Left hindlimb (tissue), 1 donor: ENCODE results near the gene DAPP1.
"Not testable (repeated sequence)": the region's sequence is repeated elsewhere in the genome, so short reads cannot be mapped to it uniquely, and the experiment has no call there.

Source experiments
- DNase-seq: peaks from one replicate; pipeline ENCODE4 v3.0.0-alpha.2; 2018

DAPP1 gene

GRCh38 chr4:99825272-99825671, 8.6 kb downstream of the DAPP1 start:
- no peak for DNase-seq

- no peak for DNase-seq
Observed at GRCh38 chr4:99826016-99826415, 9.4 kb downstream of the DAPP1 start.

DNA sequence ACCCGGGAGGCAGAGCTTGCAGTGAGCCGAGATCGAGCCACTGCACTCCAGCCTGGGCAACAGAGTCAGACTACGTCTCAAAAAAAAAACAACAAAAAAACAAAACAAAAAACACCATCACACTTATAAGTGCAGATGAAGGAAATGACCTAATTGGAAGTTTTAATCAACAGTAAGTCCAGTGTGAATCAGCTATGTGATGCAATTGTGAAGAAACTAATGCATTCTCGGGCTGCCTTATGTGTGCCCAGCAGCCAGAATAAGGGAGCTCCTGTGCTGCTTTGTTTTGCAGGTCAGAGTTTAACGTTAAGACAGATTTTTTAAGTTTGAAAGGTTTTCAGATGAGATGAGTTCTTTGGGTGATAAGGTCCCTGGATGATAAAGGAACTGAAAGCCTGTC, 10.8 kb downstream of the DAPP1 start:
- no peak for DNase-seq

- no peak for DNase-seq
Observed at GRCh38 chr4:99827857-99828256, 11.2 kb downstream of the DAPP1 start.

DNA sequence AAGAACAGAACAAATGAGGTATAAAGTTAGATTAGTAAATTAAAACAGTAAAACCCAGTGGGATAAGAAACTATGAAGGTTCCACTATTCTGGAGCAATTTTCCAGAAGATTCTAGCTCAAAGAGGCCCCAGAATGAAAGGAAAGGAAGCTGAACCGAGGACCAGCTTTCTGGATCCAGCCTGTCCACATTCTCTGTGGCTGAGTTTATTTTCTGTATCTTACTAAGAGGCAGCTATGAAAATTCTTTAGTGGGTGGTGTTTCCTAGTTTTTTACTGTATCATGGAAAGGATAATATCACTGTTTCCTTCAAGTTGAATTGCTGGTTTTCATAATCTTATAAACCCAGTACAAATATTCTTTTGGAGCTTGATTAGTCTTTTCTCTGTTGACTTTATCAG, 11.8 kb downstream of the DAPP1 start:
- no peak for DNase-seq

DNA sequence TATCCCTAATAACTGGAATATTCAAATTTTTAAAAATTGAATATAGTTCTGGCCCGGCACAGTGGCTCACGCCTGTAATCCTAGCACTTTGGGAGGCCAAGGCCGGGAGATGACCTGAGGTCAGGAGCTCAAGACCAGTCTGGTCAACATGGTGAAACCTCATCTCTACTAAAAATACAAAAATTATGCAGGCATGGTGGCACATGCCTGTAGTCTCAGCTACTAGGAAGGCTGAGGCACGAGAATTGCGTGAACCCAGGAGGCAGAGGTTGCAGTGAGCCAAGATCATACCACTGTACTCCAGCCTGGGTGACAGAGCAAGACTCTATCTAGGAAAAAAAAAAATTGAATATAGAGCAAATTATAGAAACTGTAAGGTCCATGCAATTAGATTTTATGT, 13.4 kb downstream of the DAPP1 start:
- DNase-seq: not testable (repeated sequence)

GRCh38 chr4:99832321-99832720, 15.7 kb downstream of the DAPP1 start:
- DNase-seq: no peak

DNA sequence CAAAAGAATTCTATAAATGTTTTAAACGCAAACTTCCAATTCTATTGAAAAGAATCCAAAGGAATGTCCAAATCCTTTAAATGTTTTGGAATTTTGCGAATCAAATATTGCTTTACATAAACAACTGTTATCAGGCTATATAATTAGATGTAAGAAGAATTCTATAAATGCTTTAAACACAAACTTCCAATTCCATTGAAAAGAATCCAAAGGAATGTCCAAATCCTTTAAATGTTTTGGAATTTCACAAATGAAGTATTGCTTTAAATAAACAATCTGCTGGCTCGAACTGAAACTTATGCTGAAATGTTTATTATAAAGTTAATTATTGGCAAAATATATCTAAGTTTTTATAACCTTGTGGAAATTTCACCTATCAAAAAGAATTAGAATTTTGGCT, 16.1 kb downstream of the DAPP1 start:
- DNase-seq: no peak

GRCh38 chr4:99833756-99834155, 17.1 kb downstream of the DAPP1 start:
- no peak for DNase-seq

- DNase-seq: no peak
Observed at GRCh38 chr4:99834569-99834968, 17.9 kb downstream of the DAPP1 start.

DNA sequence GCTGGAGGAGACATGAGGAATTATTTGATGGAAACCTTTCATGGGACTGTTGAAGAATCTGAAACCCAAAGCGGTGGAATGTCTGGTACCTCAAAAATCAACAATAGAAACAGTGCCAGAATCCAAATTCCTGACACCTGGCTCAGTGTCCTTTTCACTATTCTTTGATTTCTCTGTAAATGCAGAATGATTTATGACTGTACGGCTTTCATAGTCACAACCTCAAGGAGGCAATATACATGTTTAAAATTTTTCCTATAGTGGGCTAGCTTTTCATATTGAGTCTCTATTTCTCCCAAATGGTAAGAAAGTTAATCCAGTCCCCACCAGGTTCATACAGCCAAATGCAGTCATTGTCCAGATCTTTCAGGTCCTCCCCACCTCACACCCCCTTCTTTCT, 19.3 kb downstream of the DAPP1 start:
- DNase-seq: no peak

- no peak for DNase-seq
Observed at GRCh38 chr4:99838927-99839326, 22.3 kb downstream of the DAPP1 start.

DNA sequence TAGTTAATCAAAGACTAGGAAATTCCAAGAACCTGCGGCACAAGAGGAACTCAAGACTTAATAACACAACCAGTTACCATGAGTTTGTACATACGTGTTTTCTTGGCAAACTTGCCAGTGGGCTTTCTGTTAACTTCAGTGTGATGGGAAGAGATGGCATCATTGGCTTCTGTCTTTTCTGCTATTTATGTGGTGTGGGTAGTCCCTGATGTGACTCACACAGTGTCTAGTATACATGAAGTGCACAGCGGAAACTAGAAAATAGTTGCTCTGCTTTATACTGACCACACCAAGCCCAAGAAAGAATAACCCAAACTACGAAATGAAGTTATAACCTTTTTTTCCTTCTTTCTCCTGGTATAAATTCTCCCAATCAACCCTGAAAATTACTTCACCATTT, 24.5 kb downstream of the DAPP1 start:
- DNase-seq: no peak

- DNase-seq: no peak
Observed at GRCh38 chr4:99843413-99843812, 26.8 kb downstream of the DAPP1 start.

- no peak for DNase-seq
Observed at GRCh38 chr4:99844048-99844447, 27.4 kb downstream of the DAPP1 start.

GRCh38 chr4:99845179-99845578, 28.6 kb downstream of the DAPP1 start:
- no peak for DNase-seq

DNA sequence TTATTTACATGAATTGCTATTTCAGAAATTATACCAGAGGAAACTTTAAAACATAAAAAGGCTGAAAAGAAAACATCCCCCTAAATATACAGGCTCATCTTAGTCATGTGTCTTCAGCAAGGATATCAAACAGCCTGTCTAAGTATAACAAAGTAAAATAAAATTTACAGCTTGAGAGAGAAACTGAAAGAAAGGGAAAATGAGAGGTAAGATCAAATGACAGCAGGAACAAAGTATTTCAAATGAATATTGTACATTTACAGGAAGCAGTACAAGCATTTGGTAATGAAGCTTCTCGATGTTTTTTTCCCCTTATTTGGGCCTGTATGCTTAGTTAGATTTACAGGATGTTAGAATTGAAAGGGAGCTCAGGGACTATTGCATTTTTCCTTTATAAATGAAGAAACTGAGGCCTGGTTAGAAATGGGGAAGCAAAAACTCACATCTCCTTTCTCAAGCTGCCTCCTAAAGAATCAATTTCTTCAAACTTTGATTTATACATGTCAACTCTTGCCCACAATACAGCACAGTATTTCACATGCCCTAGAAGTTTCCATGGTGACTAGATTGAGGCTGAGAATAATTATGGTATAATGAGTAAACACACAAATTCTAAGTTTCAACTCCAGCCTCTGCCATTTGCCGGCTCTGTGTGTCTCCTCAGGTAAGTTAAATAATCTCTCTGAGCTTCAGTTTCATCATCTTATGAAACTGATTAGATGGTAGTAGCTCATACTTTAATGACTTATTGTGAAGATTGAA, 29.3 kb downstream of the DAPP1 start:
- no peak for DNase-seq

GRCh38 chr4:99846891-99847290, 30.3 kb downstream of the DAPP1 start:
- no peak for DNase-seq

DNA sequence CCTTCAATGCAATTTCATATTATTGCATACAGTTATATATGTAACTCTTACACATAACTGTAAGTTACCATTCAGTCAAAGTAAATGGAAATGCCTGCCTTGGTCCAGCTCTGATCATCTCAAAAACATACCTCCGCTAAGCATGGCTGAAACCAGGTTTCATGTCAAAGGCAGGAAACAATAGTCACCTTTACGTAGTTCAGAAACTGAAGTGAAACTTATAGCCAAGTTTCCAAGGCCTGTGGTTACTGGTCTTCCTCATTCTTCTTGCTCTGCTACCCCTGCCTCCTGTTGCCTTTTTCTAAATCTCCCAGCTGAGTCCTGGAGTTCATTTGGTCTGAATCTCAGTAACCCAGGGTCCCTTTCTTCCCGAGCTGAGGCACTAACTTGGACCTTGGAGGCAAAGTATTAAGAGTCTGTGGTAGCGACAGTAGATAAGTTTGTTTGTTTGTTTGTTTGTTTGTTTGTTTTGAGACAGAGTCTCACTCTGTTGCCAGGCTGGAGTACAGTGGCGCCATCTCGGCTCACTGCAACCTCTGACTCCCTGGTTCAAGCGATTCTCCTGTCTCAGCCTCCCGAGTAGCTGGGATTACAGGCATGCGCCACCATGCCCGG, 30.8 kb downstream of the DAPP1 start:
- DNase-seq: no peak

DNA sequence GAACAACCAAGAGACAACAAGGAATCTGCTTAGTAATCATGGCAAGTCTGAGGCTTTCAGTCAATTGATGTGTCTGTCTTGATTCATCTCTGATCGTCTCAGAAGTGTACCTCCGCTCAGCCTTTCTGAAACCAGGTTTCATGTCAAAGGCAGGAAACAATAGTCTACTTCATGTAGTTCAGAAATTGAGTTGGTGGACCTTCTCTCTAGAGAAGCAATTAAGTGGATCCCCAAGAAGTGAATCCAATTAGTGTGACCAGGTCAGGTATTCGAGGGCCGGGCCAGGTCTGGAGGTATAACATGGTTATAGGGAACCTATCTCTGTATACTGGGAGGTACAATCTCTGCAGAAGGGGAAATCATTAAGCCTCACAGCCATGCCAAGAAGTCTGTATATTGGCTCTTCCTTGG, 32.0 kb downstream of the DAPP1 start:
- no peak for DNase-seq

GRCh38 chr4:99852199-99852749, 35.6 kb downstream of the DAPP1 start:
- DNase-seq: no peak

DNA sequence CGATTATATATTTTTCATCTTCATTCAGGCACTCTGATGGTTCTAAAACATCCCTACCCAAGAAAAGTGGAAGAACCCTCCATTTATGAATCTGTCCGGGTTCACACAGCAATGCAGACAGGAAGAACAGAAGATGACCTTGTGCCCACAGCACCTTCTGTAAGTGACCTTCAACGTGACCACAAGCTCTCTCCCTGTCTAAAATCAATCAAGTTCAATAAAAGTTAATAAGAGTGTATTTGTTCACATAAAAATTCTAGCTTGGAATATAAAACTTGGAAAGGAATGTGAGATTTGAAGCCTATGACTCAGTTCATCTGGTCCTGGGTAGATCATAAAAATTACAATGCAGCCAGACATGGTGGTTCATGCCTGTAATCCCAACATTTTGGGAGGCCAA, 36.6 kb downstream of the DAPP1 start:
- DNase-seq: no peak

GRCh38 chr4:99853999-99854398, 37.4 kb downstream of the DAPP1 start:
- no peak for DNase-seq

- DNase-seq: no peak
Observed at GRCh38 chr4:99855678-99856077, 39.1 kb downstream of the DAPP1 start.

DNA sequence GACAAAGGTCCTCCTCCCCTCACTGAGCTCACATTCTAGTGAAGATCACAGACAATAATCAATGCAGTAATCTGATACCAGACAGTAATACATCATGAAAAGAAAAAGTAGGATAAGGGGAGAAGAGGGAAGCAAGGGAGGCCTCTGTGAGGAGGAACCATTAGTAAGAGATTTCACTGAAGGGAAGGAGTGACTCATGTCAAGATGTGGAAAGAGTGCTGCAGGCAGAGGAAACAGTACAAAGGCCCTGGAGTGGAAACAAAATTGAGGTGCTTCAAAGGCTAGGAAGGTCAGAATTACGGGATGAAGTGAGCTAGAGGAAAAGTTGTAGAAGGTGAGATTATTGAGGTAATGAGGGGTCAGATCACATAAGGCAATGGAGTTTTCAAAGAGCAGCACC, 39.5 kb downstream of the DAPP1 start:
- no peak for DNase-seq
